Right atrium auricular region (tissue), 2 donors: ENCODE data around the gene SRMS. TPM values are rescaled to one million over a fixed set of nuclear protein-coding genes. Genes with fewer than 3 reads are reported as not detected.

ENCODE experiments used
- DNase-seq: peaks from one replicate; pipeline ENCODE4 v3.0.0-alpha.2; 2019; ENCODE audit warnings: low spot score
- H3K27ac ChIP-seq, 2 donors: fragments of 200-600 bp; sonication (generic); 1 replicate in 1 of 2; 2 replicates in 1 of 2; pipeline ENCODE4 v1.5.1; 2016 to 2019
- H3K27me3 ChIP-seq, 2 donors: fragments of 200-600 bp; sonication (generic); one replicate each; pipeline versions ENCODE4 v1.5.1 to v1.6.0; 2017 to 2019
- H3K36me3 ChIP-seq: fragments of 200-600 bp; sonication (generic); one replicate; pipeline ENCODE4 v1.5.1; 2016
- H3K4me1 ChIP-seq, 2 donors: fragments of 200-600 bp; sonication (generic); one replicate each; pipeline versions ENCODE4 v1.5.1 to v1.6.0; 2017 to 2019
- H3K4me3 ChIP-seq, 2 donors: fragments of 200-600 bp; sonication (generic); 1 replicate in 1 of 2; 2 replicates in 1 of 2; pipeline ENCODE4 v1.5.1; 2017 to 2019; ENCODE audit warnings: mild to moderate bottlenecking in 1 of 2, moderate library complexity in 1 of 2
- H3K9me3 ChIP-seq, 2 donors: fragments of 200-600 bp; sonication (generic); one replicate each; pipeline ENCODE4 v1.5.1; 2019
- total RNA-seq, 2 donors: library from RNA; depleted of rRNA; stranded (reverse); fragments of >200 nt; gene quantifications; one replicate each; pipeline ENCODE4 v1.1.0, GENCODE V29; 2016
- TF ChIP-seq, protein P1 (sequence below), 2 donors: fragments of 200-600 bp; sonication (generic); IDR thresholded peaks; one replicate each; pipeline ENCODE4 v1.5.1; 2019; ENCODE audit warnings: antibody characterized with exemption in 2 of 2

Gene SRMS
- total RNA-seq, 2 donors from 2014 or later = not detected

DNA sequence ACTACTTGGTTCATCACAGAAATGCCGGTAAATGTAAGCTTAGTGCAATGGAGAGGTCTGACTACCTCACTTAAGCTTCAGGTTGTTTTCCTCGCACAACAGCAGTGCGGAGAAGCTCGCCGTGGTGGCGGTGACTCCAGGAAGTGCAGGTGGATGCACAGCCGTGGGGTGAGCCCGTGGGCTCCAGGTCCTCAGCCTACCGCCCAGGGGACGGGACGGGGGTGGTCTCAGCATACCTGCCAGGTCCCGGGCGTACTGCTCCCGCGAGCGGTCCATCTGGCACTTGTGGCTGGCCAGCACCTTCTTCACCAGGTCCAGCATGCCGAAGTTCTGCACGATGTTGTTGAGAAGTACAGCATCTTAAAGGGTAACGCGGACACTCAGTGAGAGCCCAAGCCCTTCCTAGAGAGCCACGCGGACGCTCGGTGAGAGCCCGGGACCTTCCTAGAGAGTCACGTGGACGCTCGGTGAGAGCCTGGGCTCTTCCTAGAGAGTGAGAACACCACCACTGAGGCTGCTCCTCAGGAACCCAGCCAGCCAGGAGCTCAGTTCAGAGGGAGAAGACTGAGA lies 44.3 kb upstream of the SRMS start:
- H3K9me3 ChIP-seq = no peaks in the 10 kb centered on the region
- no peaks in the 10 kb centered on the region for H3K27me3 ChIP-seq
- TF ChIP-seq, protein P1, sequence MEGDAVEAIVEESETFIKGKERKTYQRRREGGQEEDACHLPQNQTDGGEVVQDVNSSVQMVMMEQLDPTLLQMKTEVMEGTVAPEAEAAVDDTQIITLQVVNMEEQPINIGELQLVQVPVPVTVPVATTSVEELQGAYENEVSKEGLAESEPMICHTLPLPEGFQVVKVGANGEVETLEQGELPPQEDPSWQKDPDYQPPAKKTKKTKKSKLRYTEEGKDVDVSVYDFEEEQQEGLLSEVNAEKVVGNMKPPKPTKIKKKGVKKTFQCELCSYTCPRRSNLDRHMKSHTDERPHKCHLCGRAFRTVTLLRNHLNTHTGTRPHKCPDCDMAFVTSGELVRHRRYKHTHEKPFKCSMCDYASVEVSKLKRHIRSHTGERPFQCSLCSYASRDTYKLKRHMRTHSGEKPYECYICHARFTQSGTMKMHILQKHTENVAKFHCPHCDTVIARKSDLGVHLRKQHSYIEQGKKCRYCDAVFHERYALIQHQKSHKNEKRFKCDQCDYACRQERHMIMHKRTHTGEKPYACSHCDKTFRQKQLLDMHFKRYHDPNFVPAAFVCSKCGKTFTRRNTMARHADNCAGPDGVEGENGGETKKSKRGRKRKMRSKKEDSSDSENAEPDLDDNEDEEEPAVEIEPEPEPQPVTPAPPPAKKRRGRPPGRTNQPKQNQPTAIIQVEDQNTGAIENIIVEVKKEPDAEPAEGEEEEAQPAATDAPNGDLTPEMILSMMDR (IDR thresholded peaks at IDR 0.05) = no peak
- no peaks in the 10 kb centered on the region for H3K4me1 ChIP-seq
- H3K36me3 ChIP-seq = peaks cover 51% of the 10 kb centered on the region
- H3K27ac ChIP-seq = no peak overlapping the region
- H3K4me3 ChIP-seq = no peak overlapping the region
- DNase-seq = no peak

DNA sequence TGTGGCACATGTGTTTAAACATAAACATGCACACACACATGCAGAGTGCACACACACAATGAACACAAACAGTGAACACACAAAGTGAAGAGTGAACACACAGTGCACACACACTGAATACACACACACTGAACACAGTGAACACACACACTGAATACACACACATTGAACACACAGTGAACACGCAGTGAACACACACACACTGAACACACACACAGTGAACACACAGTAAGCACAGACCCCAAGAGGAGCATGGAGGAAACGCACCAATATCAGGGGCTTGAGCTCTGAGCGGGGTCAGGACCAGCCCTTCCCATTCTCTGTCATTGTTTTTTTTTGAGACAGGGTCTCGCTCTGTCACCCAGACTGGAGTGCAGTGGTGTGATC lies 43.6 kb upstream of the SRMS start:
- TF ChIP-seq, protein P1 (IDR thresholded peaks at IDR 0.05) = no peak
- no peaks in the 10 kb centered on the region for H3K27me3 ChIP-seq
- H3K36me3 ChIP-seq = peaks cover 51% of the 10 kb centered on the region
- H3K27ac ChIP-seq = no peak overlapping the region
- H3K4me1 ChIP-seq = no peaks in the 10 kb centered on the region
- H3K4me3 ChIP-seq = no peak overlapping the region
- no peak for DNase-seq
- no peaks in the 10 kb centered on the region for H3K9me3 ChIP-seq

DNA sequence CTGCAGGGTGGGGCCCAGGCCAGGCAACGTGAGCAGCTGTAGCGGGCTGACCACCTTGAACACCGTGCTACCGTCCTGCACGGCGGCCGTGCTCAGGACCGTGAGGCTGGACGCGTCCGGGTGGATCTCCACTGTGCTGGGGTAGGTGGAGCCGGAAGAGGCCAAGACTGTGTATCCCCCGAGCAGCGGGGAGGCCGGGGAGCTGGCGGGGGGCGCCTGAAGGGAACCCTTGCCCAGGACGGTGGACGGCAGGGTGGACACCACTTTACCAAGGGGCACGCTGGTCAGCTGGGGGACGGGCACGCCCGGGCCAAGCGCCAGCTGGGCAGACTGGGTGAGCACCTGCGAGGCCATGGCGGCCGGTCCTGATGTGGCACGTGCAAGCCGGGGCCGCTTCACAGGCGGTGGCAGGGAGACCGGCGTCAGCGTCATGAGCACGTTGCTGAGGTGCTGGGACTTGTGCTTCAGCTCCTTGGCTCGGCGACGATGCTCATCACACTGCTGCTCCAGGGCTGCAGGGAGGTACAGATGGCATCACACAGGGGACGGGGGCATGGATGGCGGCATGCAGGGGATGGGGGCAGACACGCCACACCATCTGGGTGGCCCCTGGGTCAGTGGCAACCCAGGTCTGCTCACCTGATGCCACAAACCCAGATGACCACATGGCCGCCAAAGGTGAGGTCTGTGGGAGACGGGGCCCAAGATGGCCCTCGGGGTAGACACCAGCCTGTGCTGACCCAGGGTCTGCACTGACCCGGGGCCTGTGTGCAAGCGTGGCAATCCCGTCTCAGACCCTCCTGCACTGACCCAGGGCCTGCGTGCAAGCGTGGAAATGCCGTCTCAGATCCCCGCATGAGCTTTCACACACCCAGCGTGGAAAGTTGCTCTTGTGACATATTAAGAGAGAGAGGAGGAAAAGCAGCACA lies 42.9 kb upstream of the SRMS start:
- Histone ChIP-seq H3K9me3 (no peaks in the 10 kb centered on the region), H3K36me3 (peaks cover 48% of the 10 kb centered on the region), H3K27me3 (no peaks in the 10 kb centered on the region), H3K27ac (no peak overlapping the region), H3K4me1 (no peaks in the 10 kb centered on the region), H3K4me3 (no peak overlapping the region)
- TF ChIP-seq, protein P1 (IDR thresholded peaks at IDR 0.05) = no peak
- DNase-seq = no peak

DNA sequence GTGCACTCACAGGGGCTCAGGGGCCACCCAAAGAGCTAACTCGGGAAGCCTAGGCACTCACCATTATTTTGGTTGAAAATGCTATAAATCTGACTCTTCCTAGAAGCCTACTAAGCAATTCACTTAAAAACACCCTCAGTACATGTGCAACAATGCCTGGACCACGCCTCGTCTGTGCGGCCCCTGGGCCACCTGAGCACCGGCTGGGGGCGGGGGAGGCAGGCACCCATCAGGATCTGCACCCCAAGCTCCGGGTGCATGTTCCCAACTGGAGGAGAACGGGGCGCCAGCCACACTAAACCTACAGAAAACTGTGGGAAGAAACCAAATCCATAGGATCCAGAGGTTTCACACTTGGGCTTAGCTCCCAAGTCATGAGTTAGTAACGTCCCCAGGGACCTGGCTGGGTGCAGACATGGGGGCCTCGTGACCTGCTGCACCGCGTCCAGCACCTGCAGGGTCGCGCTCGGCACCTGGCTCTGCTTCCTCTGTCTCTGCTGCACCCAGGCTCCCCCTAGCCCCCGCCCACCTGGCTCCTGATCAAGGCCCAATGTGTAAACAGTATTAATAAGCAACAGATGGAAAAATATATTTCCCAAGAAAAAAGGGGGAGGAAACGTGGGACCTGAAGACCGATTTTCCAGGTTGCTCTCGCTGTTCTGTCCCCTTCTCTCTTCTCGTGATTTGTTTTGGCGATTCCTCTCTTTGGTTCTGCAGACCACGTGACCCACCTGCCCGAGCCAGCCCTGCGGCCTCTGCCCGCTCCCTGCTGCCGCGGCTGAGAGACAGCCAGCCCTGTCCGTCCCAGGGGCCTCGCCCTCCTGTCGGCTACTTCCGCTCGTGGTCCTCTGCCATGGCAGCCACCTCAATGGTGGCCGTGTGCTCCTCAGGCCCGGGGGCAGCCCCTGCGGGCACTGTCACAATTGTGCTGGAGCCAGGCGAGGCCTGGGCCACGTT lies 42.0 kb upstream of the SRMS start:
- H3K27me3 ChIP-seq = no peaks in the 10 kb centered on the region
- H3K9me3 ChIP-seq = no peaks in the 10 kb centered on the region
- TF ChIP-seq, protein P1 (IDR thresholded peaks at IDR 0.05) = no peak
- H3K4me1 ChIP-seq = no peaks in the 10 kb centered on the region
- no peak overlapping the region for H3K4me3 ChIP-seq
- DNase-seq = no peak
- peaks cover 43% of the 10 kb centered on the region for H3K36me3 ChIP-seq
- no peak overlapping the region for H3K27ac ChIP-seq

DNA sequence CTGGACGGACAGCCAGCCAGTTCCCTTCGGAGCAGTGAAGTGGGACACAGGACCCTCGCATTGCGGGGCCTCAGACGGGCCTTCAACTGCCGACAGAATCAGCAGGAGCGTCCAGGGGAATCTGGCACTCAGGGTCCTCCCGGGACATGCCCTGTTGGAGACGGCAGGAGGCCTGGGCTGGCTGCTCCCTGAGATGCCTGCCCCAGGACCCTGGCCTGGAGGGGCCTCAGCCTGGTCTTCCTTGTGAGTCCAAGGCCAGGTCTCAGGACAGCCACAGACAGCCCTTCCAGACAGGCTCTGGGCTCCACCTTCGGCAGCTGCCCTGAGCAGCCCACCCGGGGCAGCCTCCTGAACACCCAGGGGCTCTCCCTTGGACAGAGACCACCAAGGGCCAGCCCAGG lies 41.1 kb upstream of the SRMS start:
- no peaks in the 10 kb centered on the region for H3K27me3 ChIP-seq
- no peaks in the 10 kb centered on the region for H3K9me3 ChIP-seq
- TF ChIP-seq, protein P1 (IDR thresholded peaks at IDR 0.05) = no peak
- DNase-seq = no peak
- H3K36me3 ChIP-seq = peaks cover 43% of the 10 kb centered on the region
- no peaks in the 10 kb centered on the region for H3K4me1 ChIP-seq
- no peak overlapping the region for H3K27ac ChIP-seq
- H3K4me3 ChIP-seq = no peak overlapping the region
